HL-60 (cell line): ENCODE results near the gene NAPSA.
"Not testable (repeated sequence)": the region's sequence is repeated elsewhere in the genome, so short reads cannot be mapped to it uniquely, and the experiment has no call there.

Experiments
- DNase-seq, 2 experiments: peaks; one replicate each; pipeline ENCODE4 v3.0.0-alpha.2; 2010 to 2020; ENCODE audit warnings: low read depth in 1 of 2, low spot score in 1 of 2
- H3K27ac ChIP-seq: fragments of 250-450 bp; sonication (Bioruptor Pico); replicated peaks from 2 replicates; pipeline ENCODE4 v1.5.1; 2020; ENCODE audit warnings: mild to moderate bottlenecking, moderate library complexity
- H3K27me3 ChIP-seq: fragments of 250-450 bp; sonication (Bioruptor Pico); 2 replicates; pipeline ENCODE4 v1.5.1; 2021; ENCODE audit warnings: mild to moderate bottlenecking, moderate library complexity; ENCODE audit not compliant: insufficient read depth, poor library complexity, severe bottlenecking
- H3K4me3 ChIP-seq: replicated peaks from 2 replicates; pipeline ENCODE4 v1.5.1; 2011; ENCODE audit warnings: mild to moderate bottlenecking, control low read depth, low read length; ENCODE audit not compliant: insufficient read depth
- GABPA ChIP-seq: IDR thresholded peaks from 2 replicates; pipeline ENCODE4 v1.6.1; 2012; ENCODE audit warnings: low read depth
- POLR2AphosphoS5 ChIP-seq: IDR thresholded peaks from 2 replicates; pipeline ENCODE4 v1.6.1; 2012; ENCODE audit warnings: low read depth
- SPI1 ChIP-seq: IDR thresholded peaks from 2 replicates; pipeline ENCODE4 v1.6.1; 2012; ENCODE audit warnings: low read depth, mild to moderate bottlenecking, borderline replicate concordance
- TF ChIP-seq, protein P1 (sequence below): IDR thresholded peaks from one replicate; pipeline ENCODE4 v1.5.1; 2011; ENCODE audit warnings: low read length, control low read depth, inconsistent platforms; ENCODE audit not compliant: insufficient read depth
- TF ChIP-seq, protein P2 (sequence below): IDR thresholded peaks from 2 replicates; pipeline ENCODE4 v1.6.1; 2012; ENCODE audit warnings: low read depth; ENCODE audit not compliant: insufficient replicate concordance

NAPSA gene

DNA sequence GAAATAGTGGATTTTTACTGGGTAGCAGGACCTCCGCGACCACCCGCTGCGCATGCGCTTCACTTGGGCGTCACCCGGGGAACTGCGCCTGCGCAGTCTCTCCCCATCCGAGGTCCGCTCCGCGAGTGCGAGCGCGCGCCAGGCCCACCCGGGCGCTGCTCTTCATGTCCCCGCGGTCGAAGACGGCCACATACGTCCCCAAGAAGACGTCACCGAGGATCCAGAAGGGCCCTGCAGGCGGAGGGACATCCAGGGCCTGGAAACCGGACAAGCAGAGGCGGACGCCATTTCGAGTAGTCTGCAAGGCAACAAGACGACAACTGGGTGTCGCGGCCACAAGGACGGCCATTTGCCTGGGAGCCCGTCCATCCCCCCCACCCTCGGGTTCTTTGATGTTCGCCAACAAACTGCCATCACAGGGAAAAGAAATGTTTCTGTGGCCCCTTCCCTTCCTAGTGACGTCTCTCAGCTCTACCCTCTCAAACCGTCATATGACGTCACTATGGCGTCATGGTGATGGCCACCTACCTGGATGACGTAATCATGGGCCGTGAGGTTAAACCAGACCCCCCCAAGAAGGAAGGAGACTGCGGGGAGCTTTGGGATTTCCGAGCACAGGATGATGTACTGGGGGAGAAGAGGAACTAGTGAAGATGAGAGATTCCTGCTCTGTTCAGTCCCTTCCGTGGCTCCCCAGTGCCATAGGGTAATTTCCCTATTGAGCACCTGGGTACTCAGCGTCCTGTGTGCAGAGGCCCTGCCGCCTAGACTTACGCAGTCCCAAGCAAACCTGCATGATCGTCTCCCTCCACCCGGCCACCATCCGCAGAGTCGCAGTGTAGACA, 6.7 kb downstream of the NAPSA start:
- Histone ChIP-seq H3K27me3 (peaks cover 11% of the 10 kb centered on the region), H3K27ac (no peak overlapping the region), H3K4me3 (no peak overlapping the region)
- TF ChIP-seq POLR2AphosphoS5 (no peak), GABPA (no peak), SPI1 (no peak)
- TF ChIP-seq, protein P1, sequence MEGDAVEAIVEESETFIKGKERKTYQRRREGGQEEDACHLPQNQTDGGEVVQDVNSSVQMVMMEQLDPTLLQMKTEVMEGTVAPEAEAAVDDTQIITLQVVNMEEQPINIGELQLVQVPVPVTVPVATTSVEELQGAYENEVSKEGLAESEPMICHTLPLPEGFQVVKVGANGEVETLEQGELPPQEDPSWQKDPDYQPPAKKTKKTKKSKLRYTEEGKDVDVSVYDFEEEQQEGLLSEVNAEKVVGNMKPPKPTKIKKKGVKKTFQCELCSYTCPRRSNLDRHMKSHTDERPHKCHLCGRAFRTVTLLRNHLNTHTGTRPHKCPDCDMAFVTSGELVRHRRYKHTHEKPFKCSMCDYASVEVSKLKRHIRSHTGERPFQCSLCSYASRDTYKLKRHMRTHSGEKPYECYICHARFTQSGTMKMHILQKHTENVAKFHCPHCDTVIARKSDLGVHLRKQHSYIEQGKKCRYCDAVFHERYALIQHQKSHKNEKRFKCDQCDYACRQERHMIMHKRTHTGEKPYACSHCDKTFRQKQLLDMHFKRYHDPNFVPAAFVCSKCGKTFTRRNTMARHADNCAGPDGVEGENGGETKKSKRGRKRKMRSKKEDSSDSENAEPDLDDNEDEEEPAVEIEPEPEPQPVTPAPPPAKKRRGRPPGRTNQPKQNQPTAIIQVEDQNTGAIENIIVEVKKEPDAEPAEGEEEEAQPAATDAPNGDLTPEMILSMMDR, result no peak
- TF ChIP-seq, protein P2, sequence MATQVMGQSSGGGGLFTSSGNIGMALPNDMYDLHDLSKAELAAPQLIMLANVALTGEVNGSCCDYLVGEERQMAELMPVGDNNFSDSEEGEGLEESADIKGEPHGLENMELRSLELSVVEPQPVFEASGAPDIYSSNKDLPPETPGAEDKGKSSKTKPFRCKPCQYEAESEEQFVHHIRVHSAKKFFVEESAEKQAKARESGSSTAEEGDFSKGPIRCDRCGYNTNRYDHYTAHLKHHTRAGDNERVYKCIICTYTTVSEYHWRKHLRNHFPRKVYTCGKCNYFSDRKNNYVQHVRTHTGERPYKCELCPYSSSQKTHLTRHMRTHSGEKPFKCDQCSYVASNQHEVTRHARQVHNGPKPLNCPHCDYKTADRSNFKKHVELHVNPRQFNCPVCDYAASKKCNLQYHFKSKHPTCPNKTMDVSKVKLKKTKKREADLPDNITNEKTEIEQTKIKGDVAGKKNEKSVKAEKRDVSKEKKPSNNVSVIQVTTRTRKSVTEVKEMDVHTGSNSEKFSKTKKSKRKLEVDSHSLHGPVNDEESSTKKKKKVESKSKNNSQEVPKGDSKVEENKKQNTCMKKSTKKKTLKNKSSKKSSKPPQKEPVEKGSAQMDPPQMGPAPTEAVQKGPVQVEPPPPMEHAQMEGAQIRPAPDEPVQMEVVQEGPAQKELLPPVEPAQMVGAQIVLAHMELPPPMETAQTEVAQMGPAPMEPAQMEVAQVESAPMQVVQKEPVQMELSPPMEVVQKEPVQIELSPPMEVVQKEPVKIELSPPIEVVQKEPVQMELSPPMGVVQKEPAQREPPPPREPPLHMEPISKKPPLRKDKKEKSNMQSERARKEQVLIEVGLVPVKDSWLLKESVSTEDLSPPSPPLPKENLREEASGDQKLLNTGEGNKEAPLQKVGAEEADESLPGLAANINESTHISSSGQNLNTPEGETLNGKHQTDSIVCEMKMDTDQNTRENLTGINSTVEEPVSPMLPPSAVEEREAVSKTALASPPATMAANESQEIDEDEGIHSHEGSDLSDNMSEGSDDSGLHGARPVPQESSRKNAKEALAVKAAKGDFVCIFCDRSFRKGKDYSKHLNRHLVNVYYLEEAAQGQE, result no peak
- no peak for DNase-seq

DNA sequence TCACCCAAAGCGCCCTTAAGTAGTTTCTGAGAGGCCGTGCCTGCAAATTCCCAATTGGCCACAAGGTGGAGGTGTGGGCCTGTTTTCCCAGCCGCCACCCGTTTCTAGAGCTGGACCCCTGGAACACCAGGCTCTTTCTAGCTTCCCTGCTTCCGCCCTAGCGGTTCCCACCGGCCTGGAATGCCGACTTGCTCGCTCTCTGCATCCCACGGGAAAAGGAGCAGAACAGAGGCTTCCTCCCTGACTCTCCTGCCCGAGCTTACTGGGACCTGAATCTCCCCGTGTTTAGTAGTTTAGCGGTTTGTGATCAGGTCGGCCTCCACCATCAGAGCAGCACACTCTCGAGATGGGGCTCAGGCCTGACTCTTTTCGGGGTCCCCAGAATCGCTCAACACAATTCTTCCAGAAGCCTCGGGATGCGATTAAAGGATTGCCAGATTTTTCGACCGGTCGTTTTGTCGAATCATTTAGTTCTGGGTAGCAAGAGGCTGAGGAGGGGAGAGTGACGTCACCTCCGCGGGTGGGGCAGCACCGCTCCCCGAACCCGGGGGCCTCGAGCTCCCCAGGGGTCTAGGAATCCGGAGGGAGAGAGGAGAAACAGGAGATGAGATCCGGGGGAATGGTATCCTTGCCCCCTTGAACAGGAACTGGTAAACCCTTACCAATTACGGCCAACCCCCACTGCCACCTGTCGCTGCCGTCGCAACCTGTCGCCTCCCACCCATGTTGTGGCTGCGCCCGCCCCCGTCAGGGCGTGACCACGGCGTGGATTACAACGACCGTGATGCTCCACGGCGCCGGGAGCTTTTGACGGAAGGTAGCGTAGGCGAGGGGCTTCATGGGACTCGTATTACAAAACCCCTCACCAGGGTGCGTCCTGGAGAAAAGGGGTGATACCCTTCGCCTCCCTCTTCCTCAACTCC, 8.0 kb downstream of the NAPSA start:
- Histone ChIP-seq H3K4me3 (peak overlapping the region; percentile 41), H3K27ac (no peak overlapping the region), H3K27me3 (peaks cover 11% of the 10 kb centered on the region)
- peak in 1 of 2 experiments; percentile 50 for DNase-seq
- no peak for TF ChIP-seq POLR2AphosphoS5
- TF ChIP-seq, protein P1, result peak; percentile 51

DNA sequence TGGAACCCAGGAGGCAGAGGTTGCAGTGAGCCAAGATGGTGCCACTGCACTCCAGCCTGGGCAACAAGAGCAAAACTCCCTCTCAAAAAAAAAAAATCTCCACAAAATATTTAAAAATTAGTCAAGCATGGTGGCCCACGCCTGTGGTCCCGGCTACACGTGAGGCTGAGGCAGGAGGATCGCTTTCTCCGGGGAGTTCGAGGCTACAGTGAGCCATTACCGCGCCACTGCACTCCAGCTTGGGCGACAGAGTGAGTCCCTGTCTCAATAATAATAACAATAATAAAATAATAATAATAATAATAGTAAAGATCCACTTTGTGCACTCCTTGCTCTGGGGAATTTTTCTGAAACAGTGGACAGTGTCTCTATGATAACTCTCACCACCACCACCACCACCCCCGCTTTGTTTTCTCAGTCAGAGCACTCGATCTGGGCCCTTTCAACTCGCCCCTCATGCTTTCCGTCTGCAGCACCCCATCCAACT, 8.7 kb downstream of the NAPSA start:
- DNase-seq, result no peak
- Histone ChIP-seq H3K4me3 (no peak overlapping the region), H3K27ac (no peak overlapping the region), H3K27me3 (peaks cover 11% of the 10 kb centered on the region)
- TF ChIP-seq, protein P2, result no peak
- TF ChIP-seq SPI1, result no peak
- TF ChIP-seq, protein P1, result no peak
- no peak for TF ChIP-seq GABPA
- TF ChIP-seq POLR2AphosphoS5, result no peak

DNA sequence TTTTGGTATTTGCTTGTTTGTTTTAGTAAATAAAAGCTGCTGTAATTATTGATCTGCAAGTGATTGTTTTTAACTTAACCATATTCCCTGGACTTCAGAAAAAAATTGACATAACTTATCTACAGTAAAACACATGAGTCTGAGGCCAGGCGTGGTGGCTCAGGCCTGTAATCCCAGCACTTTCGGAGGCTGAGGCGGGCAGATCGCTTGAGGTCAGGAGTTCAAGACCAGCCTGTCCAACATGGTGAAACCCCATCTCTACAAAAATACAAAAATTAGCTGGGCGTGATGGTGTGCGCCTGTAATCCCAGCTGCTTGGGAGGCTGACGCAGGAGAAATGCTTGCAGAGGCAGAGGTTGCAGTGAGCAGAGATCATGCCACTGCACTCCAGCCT, 12.0 kb downstream of the NAPSA start:
- H3K27me3 ChIP-seq, result peaks cover 10% of the 10 kb centered on the region
- H3K4me3 ChIP-seq, H3K27ac ChIP-seq, DNase-seq: not testable (repeated sequence)
